Common myeloid progenitor, CD34-positive (primary cell): ENCODE results near the gene ZMYND8.

Experiments used
- CTCF ChIA-PET: fragments of 350-600 bp; sonication (Branson Sonifier 250); formaldehyde crosslinking; loops from one replicate; lab custom pipeline; 2021; ENCODE audit warnings: antibody characterized with exemption; lab: Charles Lee
- POLR2A ChIA-PET: fragments of 350-600 bp; sonication (Branson Sonifier 250); formaldehyde crosslinking; loops from one replicate; lab custom pipeline; 2021; ENCODE audit warnings: antibody characterized with exemption; lab: Charles Lee
- DNase-seq, 3 donors: peaks; one replicate each; pipeline versions ENCODE4 v3.0.0 to v3.0.0-alpha.2; 2013
- H3K27ac ChIP-seq, 2 experiments: 1 replicate in 1 of 2; 2 replicates in 1 of 2; pipeline ENCODE4 v1.7.0; 2013; ENCODE audit warnings: inconsistent platforms in 2 of 2, low read length in 2 of 2, mild to moderate bottlenecking in 2 of 2, low read depth in 1 of 2, moderate library complexity in 1 of 2; ENCODE audit not compliant: severe bottlenecking in 2 of 2, insufficient read depth in 1 of 2, poor library complexity in 1 of 2
- H3K27me3 ChIP-seq, 5 experiments: replicated peaks in 2 of 5; 1 replicate in 3 of 5; 2 replicates in 2 of 5; pipeline versions ENCODE4 v1.6.1 to v1.7.0; 2013; ENCODE audit warnings: low read length in 4 of 5, mild to moderate bottlenecking in 2 of 5, moderate library complexity in 2 of 5, inconsistent platforms in 1 of 5; ENCODE audit not compliant: insufficient read depth in 5 of 5, control insufficient read depth in 4 of 5
- H3K36me3 ChIP-seq, 4 experiments: 1 replicate in 2 of 4; 2 replicates in 2 of 4; pipeline versions ENCODE4 v1.6.1 to v1.7.0; 2013; ENCODE audit warnings: low read length in 3 of 4, control low read depth in 1 of 4, mild to moderate bottlenecking in 1 of 4; ENCODE audit not compliant: control insufficient read depth in 4 of 4, insufficient read depth in 4 of 4
- H3K4me1 ChIP-seq, 4 experiments: 1 replicate in 3 of 4; 2 replicates in 1 of 4; pipeline versions ENCODE4 v1.6.1 to v1.7.1; 2013; ENCODE audit warnings: low read length in 3 of 4, mild to moderate bottlenecking in 3 of 4, control low read depth in 1 of 4, inconsistent platforms in 1 of 4, moderate library complexity in 1 of 4; ENCODE audit not compliant: control insufficient read depth in 4 of 4, insufficient read depth in 4 of 4; ENCODE audit errors: control extremely low read depth in 1 of 4
- H3K4me3 ChIP-seq, 7 experiments: 1 replicate in 4 of 7; 2 replicates in 3 of 7; pipeline versions ENCODE4 v1.5.1 to v1.7.0; 2013; ENCODE audit warnings: mild to moderate bottlenecking in 7 of 7, low read length in 6 of 7, moderate library complexity in 6 of 7, inconsistent platforms in 2 of 7, low read depth in 2 of 7, control low read depth in 1 of 7; ENCODE audit not compliant: insufficient read depth in 4 of 7, control insufficient read depth in 1 of 7; ENCODE audit errors: extremely low read depth in 1 of 7
- H3K9me3 ChIP-seq, 5 experiments: 1 replicate in 4 of 5; 2 replicates in 1 of 5; pipeline versions ENCODE4 v1.6.1 to v1.7.1; 2013; ENCODE audit warnings: low read length in 4 of 5, mild to moderate bottlenecking in 2 of 5, inconsistent platforms in 1 of 5, low read depth in 1 of 5, moderate library complexity in 1 of 5; ENCODE audit not compliant: control insufficient read depth in 4 of 5, insufficient read depth in 2 of 5; ENCODE audit errors: control extremely low read depth in 1 of 5
- WGBS: methylation state at CpG from one replicate; pipeline ENCODE4 v1.1.5; 2013; ENCODE audit not compliant: insufficient coverage; 5-methylcytosine and 5-hydroxymethylcytosine counted together

The ZMYND8 gene

DNA sequence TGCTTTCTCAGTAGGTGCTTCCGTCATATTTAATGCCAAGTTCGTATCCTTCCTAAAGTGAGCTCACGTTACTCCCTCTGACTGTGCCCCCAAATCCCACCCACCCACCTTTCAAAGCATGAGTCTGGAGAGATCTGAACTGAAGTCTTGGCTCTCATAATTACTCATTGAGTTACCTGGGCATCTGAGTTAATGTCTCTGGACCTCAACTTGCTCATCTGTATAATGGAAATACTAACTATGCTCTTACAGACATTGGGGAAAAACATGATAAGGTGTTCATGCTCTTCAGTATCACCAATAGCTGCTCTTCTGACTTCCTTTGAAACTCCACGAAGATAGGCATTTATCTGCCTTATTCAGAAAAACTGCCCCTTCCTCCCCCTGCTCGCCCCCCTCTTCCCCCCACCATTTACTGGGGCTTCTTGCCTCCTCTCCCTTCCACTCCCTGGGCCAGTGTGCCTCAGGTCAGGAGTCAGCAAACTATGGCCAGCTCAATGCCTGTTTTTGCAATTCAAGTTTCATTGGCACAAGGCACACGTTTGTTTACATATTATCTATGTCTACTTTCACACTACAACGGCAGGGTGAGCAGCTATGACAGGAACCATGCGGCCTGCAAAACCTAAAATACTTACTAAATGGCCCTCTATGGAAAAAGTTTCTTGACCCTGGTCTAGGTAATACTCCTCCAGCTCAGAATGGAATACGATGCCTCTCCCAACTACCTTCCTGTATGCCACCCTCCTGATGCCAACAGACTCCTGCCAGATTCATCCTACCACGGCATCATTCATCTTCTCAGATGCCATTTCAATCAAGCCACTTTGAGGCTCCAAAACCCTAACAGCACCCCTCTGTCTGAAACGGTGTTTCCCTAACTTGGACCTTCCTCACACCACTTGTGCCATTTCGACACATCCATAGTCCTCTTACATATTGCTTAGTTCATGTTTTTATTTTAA lies 138.7 kb downstream of the ZMYND8 start:
- no peaks in the 10 kb centered on the region for H3K9me3 ChIP-seq
- H3K4me1 ChIP-seq: no peaks in the 10 kb centered on the region
- ChIA-PET POLR2A (interaction anchor here (0.7 kb wide), 1 partner anchor 12 kb away, joined by 3 read pairs; no protein-coding TSS in a partner anchor), CTCF (interaction anchor here (0.8 to 4.5 kb wide), 4 partner anchors 12 to 403 kb away, joined by 4 to 22 read pairs (median 6); no protein-coding TSS in a partner anchor)
- DNase-seq: no peak
- H3K27me3 ChIP-seq: no peaks in the 10 kb centered on the region
- no peak overlapping the region for H3K4me3 ChIP-seq
- peaks cover 22 to 86% (median 62%) of the 10 kb centered on the region in 4 experiments for H3K36me3 ChIP-seq
- no peak overlapping the region for H3K27ac ChIP-seq
- WGBS: 93% methylated on average over 8 of the region's 12 CpGs

DNA sequence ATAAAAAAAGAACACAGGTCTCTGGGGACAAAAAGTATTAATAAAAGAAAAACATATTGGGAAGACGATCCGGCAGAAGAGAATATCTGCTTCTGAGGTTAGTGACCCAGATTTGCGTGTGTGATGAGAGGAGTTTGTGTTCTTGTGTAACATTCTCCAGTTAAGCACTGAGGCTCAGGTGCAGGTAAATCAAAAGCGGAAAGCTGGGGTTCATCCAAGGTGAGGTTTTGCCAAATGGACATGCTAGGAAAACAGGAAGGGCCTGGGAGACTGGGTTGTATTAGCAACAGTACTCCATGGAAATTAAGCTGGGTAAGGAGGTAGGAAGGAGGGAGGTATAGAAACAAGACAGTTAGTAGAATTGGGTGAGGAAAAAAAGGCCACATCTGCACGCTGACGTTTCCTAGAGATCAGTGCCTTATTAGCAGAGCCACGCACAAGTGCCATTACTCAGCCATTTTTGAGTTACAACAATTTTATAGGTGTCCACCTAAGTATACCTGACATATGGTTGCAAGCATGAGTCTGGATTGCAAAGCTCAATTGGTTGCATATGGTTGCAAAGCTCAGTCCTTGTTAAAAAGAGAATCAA lies 139.6 kb downstream of the ZMYND8 start:
- Histone ChIP-seq H3K4me3 (no peak overlapping the region), H3K4me1 (no peaks in the 10 kb centered on the region), H3K27ac (no peak overlapping the region), H3K36me3 (peaks cover 25 to 86% (median 65%) of the 10 kb centered on the region in 4 experiments), H3K27me3 (no peaks in the 10 kb centered on the region), H3K9me3 (no peaks in the 10 kb centered on the region)
- CTCF ChIA-PET: interaction anchor here (0.7 to 4.5 kb wide), 4 partner anchors 11 to 404 kb away, joined by 3 to 22 read pairs (median 4); no protein-coding TSS in a partner anchor
- POLR2A ChIA-PET: no interaction called here
- DNase-seq: no peak
- 100% methylated on average over 4 of the region's 7 CpGs for WGBS

- Histone ChIP-seq H3K9me3 (no peaks in the 10 kb centered on the region), H3K36me3 (peaks cover 32 to 87% (median 68%) of the 10 kb centered on the region in 4 experiments), H3K4me1 (no peaks in the 10 kb centered on the region), H3K4me3 (no peak overlapping the region), H3K27ac (no peak overlapping the region), H3K27me3 (no peaks in the 10 kb centered on the region)
- ChIA-PET CTCF (interaction anchor here (0.7 to 4.5 kb wide), 3 partner anchors 10 to 268 kb away, joined by 3 to 22 read pairs (median 5); no protein-coding TSS in a partner anchor), POLR2A (no interaction called here)
- no peak for DNase-seq
- WGBS: 98% methylated on average over 10 of the region's 10 CpGs
Observed at GRCh38 chr20:47215653-47216397, 140.7 kb downstream of the ZMYND8 start.

DNA sequence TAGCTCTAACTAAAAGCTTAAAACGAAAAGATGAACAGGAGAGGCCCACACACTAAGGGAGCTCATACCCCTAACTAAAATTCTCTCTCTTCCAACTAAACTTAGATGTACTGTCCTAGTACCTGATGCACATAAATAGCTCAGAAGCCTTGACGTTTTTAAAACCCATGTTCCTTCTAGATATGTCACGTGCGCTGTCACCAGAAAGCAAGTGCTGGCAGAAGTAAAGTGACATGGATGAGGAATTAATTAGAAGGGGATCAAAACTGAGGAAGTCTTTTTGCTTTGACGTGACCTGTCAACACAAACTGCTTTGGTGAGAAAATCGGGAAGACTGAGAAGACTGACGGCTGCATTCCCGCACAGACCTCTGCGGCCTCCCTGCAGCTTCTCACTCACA lies 142.5 kb downstream of the ZMYND8 start:
- Histone ChIP-seq H3K36me3 (peaks cover 32 to 89% (median 67%) of the 10 kb centered on the region in 4 experiments), H3K27ac (no peak overlapping the region), H3K27me3 (no peaks in the 10 kb centered on the region), H3K4me1 (no peaks in the 10 kb centered on the region), H3K4me3 (no peak overlapping the region), H3K9me3 (no peaks in the 10 kb centered on the region)
- POLR2A ChIA-PET: no interaction called here
- no peak for DNase-seq
- CTCF ChIA-PET: interaction anchor here (0.5 to 1.6 kb wide), 6 partner anchors 10 to 1348 kb away, joined by 3 to 5 read pairs (median 3); no protein-coding TSS in a partner anchor
- 100% methylated on average over 8 of the region's 9 CpGs for WGBS

DNA sequence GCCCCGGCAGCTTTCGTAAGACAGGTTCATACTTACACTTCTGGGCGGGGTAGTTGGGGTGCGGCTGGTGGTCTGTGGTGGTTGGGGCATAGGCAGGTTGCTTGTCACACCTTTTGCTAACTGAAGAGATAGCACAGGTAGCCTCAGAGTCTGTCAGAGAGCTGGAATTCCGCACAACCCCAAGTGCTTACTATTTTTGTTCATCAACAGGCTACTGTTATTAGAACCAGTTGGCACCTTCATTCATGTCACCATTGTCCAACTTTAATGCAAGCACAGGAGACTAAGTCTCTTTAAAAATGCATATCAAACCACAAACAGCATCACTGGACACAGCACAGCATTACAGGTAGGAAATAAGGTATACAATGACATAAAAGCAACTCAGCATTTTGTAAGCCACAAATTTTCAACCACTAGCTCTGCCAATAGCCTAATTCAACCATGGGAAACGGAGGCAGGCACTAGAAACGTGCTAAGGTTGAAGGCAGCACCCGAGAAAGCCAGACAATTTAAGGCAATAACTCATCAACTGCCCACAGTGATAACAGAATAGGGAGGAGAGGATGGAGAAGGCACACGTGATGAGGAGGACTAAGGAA lies 143.8 kb downstream of the ZMYND8 start:
- no peaks in the 10 kb centered on the region for H3K9me3 ChIP-seq
- ChIA-PET CTCF (interaction anchor here (1.4 to 1.8 kb wide), 4 partner anchors 9 to 171 kb away, joined by 3 to 6 read pairs (median 4); no protein-coding TSS in a partner anchor), POLR2A (interaction anchor here (0.6 kb wide), 1 partner anchor 9 kb away, joined by 5 read pairs; no protein-coding TSS in a partner anchor)
- no peak overlapping the region for H3K4me3 ChIP-seq
- no peaks in the 10 kb centered on the region for H3K4me1 ChIP-seq
- WGBS: 100% methylated on average over 1 of the region's 9 CpGs
- no peak for DNase-seq
- peaks cover 32 to 89% (median 70%) of the 10 kb centered on the region in 4 experiments for H3K36me3 ChIP-seq
- no peak overlapping the region for H3K27ac ChIP-seq
- H3K27me3 ChIP-seq: no peaks in the 10 kb centered on the region

GRCh38 chr20:47211036-47211435 lies 145.5 kb downstream of the ZMYND8 start:
- CTCF ChIA-PET: interaction anchor here (0.8 to 0.9 kb wide), 2 partner anchors 12 to 23 kb away, joined by 3 read pairs; no protein-coding TSS in a partner anchor
- Histone ChIP-seq H3K27ac (no peak overlapping the region), H3K36me3 (peaks cover 30 to 77% (median 59%) of the 10 kb centered on the region in 4 experiments), H3K9me3 (no peaks in the 10 kb centered on the region), H3K4me1 (no peaks in the 10 kb centered on the region), H3K4me3 (no peak overlapping the region), H3K27me3 (no peaks in the 10 kb centered on the region)
- no peak for DNase-seq
- POLR2A ChIA-PET: no interaction called here
- 100% methylated on average over 7 of the region's 7 CpGs for whole genome bisulfite sequencing
